Smooth muscle cell (in vitro differentiated cells): ENCODE measurements around the gene SMG6. TPM values are rescaled to one million over a fixed set of nuclear protein-coding genes. Genes with fewer than 3 reads are reported as not detected.

Source experiments
- DNase-seq: peaks from one replicate; lab custom pipeline; 2025; ENCODE audit not compliant: unreplicated experiment; lab: John Stamatoyannopoulos, UW
- H2AFZ ChIP-seq: fragments of 200-600 bp; sonication (generic); 2 replicates; pipeline ENCODE4 v1.6.0; 2016; ENCODE audit warnings: antibody characterized with exemption, low read depth, mild to moderate bottlenecking
- H3F3A ChIP-seq: fragments of 200-600 bp; sonication (generic); 2 replicates; pipeline ENCODE4 v1.6.0; 2017; ENCODE audit warnings: antibody characterized with exemption, low read depth
- H3K27ac ChIP-seq: fragments of 200-600 bp; sonication (generic); 2 replicates; pipeline ENCODE4 v1.5.1; 2016; ENCODE audit warnings: low read depth, mild to moderate bottlenecking
- H3K27me3 ChIP-seq: fragments of 200-600 bp; sonication (generic); 2 replicates; pipeline ENCODE4 v1.6.1; 2016; ENCODE audit warnings: low read depth, mild to moderate bottlenecking
- H3K36me3 ChIP-seq: fragments of 200-600 bp; sonication (generic); 2 replicates; pipeline ENCODE4 v1.5.1; 2016; ENCODE audit warnings: low read depth
- H3K4me1 ChIP-seq: fragments of 200-600 bp; sonication (generic); 2 replicates; pipeline ENCODE4 v1.5.1; 2016; ENCODE audit warnings: low read depth
- H3K4me2 ChIP-seq: fragments of 200-600 bp; sonication (generic); 2 replicates; pipeline ENCODE4 v1.6.0; 2016; ENCODE audit warnings: mild to moderate bottlenecking
- H3K4me3 ChIP-seq: fragments of 200-600 bp; sonication (generic); 2 replicates; pipeline ENCODE4 v1.5.1; 2016; ENCODE audit warnings: mild to moderate bottlenecking
- H3K79me2 ChIP-seq: fragments of 200-600 bp; sonication (generic); 2 replicates; pipeline ENCODE4 v1.6.0; 2016; ENCODE audit warnings: low read depth, mild to moderate bottlenecking
- H3K9ac ChIP-seq: fragments of 200-600 bp; sonication (generic); 2 replicates; pipeline ENCODE4 v1.6.0; 2016; ENCODE audit warnings: low read depth
- H3K9me3 ChIP-seq: fragments of 200-600 bp; sonication (generic); replicated peaks from 2 replicates; pipeline ENCODE4 v1.5.1; 2016; ENCODE audit warnings: low read depth
- H4K20me1 ChIP-seq: fragments of 200-600 bp; sonication (generic); 2 replicates; pipeline ENCODE4 v1.6.0; 2016; ENCODE audit warnings: low read depth
- WGBS: methylation state at CpG from one replicate; pipeline ENCODE4 v1.1.7; 2016; ENCODE audit warnings: low lambda C conversion rate; 5-methylcytosine and 5-hydroxymethylcytosine counted together
- polyA plus RNA-seq: library from polyadenylated mRNA; unstranded; fragments of >200 nt; fragmentation: Nextera tagmentation; extraction: Ambion mirVana; gene quantifications from 2 replicates; pipeline ENCODE4 v1.2.1, GENCODE V29; 2016
- total RNA-seq: library from RNA; depleted of rRNA; stranded (reverse); fragments of >200 nt; gene quantifications from 2 replicates; pipeline ENCODE4 v1.2.3, GENCODE V29; 2014
- TF ChIP-seq, protein P1 (sequence below): fragments of 200-600 bp; sonication (generic); IDR thresholded peaks from 2 replicates; pipeline ENCODE4 v1.5.1; 2017; ENCODE audit warnings: borderline replicate concordance, mild to moderate bottlenecking, antibody characterized with exemption; ENCODE audit not compliant: insufficient read depth, poor library complexity, severe bottlenecking

The SMG6 gene
- total and polyA plus RNA-seq, 2 experiments from 2014 or later: 10.6 to 21.4 TPM

DNA sequence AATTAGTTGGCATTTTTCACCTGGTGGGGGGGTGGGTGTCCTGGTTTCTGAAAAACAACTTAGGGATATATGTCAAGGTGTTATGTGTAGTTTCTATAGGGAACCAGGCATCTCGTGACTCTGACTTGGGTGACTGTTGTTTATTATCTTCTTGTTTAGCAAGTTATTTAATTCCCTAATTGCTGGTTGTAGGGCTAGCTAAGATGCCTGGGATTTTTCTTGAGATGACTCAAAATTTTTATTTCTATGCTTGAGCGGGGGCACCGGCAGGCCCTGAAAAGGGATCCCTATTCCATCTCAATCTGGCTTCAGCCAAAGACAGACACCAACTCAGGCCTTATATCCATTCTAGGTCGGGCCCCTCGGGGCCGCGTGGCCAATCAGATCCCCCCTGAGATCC, 270.4 kb downstream of the SMG6 start:
- H3K9me3 ChIP-seq: no peaks in the 10 kb centered on the region
- H3K4me1 ChIP-seq: peaks cover 5% of the 10 kb centered on the region
- H3K9ac ChIP-seq: no peak overlapping the region
- no peak overlapping the region for H3K4me3 ChIP-seq
- TF ChIP-seq, protein P1, sequence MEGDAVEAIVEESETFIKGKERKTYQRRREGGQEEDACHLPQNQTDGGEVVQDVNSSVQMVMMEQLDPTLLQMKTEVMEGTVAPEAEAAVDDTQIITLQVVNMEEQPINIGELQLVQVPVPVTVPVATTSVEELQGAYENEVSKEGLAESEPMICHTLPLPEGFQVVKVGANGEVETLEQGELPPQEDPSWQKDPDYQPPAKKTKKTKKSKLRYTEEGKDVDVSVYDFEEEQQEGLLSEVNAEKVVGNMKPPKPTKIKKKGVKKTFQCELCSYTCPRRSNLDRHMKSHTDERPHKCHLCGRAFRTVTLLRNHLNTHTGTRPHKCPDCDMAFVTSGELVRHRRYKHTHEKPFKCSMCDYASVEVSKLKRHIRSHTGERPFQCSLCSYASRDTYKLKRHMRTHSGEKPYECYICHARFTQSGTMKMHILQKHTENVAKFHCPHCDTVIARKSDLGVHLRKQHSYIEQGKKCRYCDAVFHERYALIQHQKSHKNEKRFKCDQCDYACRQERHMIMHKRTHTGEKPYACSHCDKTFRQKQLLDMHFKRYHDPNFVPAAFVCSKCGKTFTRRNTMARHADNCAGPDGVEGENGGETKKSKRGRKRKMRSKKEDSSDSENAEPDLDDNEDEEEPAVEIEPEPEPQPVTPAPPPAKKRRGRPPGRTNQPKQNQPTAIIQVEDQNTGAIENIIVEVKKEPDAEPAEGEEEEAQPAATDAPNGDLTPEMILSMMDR: no peak
- peak overlapping the region; percentile 68 for H3K27ac ChIP-seq
- H3F3A ChIP-seq: no peaks in the 10 kb centered on the region
- 77% methylated on average over 7 of the region's 7 CpGs for WGBS
- no peak for DNase-seq
- no peaks in the 10 kb centered on the region for H3K27me3 ChIP-seq
- H3K79me2 ChIP-seq: peaks cover 14% of the 10 kb centered on the region
- peak overlapping the region; percentile 30 for H3K4me2 ChIP-seq
- H4K20me1 ChIP-seq: no peaks in the 10 kb centered on the region
- H2AFZ ChIP-seq: no peak overlapping the region
- H3K36me3 ChIP-seq: no peaks in the 10 kb centered on the region

DNA sequence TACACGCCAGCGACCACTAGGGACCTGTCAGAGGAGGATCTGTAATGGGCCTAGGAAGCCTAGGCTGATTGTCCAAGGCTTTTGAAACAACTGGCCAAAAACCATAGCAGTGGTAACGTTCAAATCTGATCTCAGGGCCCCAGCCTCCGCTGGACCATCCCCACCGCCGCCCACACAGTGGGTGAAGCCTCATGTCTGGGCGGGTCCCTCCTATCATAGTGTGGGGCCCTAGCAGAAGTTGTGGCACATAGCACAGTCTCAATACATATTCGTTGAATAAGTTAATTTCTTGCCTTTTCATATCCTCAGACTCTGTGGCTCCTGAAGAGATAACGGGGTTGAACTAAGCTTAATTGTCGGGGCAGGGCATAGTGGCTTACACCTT, 272.8 kb downstream of the SMG6 start:
- Histone ChIP-seq H3K9ac (peak overlapping the region; percentile 32), H4K20me1 (no peaks in the 10 kb centered on the region), H3K4me1 (peaks cover 6% of the 10 kb centered on the region), H3K27ac (no peak overlapping the region), H2AFZ (no peak overlapping the region), H3K4me2 (peak overlapping the region; percentile 95), H3K4me3 (peak overlapping the region; percentile 92), H3F3A (no peaks in the 10 kb centered on the region), H3K79me2 (peaks cover 14% of the 10 kb centered on the region), H3K27me3 (peaks cover 15% of the 10 kb centered on the region), H3K9me3 (no peaks in the 10 kb centered on the region), H3K36me3 (no peaks in the 10 kb centered on the region)
- TF ChIP-seq, protein P1: peak; percentile 35
- no peak for DNase-seq
- WGBS: 29% methylated on average over 10 of the region's 10 CpGs

DNA sequence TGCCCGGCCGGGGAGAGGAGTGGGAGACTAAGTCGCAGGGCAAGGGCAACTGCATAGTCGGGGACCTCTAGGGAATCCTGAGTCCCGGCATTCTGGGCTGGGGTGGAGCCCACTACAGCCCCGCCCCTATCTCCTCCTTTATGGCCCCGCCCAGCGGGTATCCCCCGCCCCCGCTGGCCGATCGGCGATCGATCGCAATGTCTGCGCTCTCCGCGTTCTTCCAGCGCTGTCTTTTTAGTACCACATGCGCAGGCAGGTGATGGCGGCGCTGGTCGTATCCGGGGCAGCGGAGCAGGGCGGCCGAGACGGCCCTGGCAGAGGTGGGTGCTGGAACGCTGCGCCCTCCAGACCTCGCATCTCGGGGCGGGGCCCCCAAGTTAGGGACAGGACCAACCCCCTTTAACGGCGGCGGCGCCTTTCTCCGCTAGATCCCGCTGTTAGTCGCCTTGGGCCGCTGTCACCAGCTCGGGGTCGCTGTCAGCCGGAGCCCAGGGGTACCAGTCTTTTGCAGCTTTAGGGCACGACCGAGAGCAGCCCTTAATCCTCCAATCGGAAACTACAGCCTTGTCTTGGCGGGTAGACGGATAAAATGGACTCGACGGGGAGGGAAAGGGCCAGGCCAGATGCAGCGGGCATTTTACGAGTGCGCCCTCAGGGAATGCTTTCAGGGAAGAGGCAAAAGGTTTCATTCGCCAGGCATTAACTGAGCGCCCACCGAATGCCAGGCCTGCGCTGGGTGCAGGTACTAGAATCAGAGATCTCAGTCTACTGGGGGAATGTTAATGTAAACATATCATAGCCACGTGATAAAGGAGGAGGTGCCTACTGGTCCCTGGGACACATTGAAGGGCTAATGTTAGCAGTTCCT, 273.4 kb downstream of the SMG6 start, which contains the start of gene DPH1:
Gene DPH1 (plus strand): TSS at position 243 of the 868 bp plus-strand sequence. CDS start 17 bp downstream, at position 260.
- Histone ChIP-seq H3K4me2 (peak within 1 kb of the TSS; percentile 95), H3F3A (no peaks in the 10 kb centered on the region), H4K20me1 (no peaks in the 10 kb centered on the region), H3K27me3 (peaks cover 21% of the 10 kb centered on the region), H3K4me1 (peaks cover 12% of the 10 kb centered on the region), H3K9ac (peak within 1 kb of the TSS; percentile 89), H3K4me3 (peak within 1 kb of the TSS; percentile 92), H3K79me2 (peaks cover 14% of the 10 kb centered on the region), H3K27ac (peak within 1 kb of the TSS; percentile 32), H2AFZ (peak within 1 kb of the TSS; percentile 75), H3K36me3 (no peaks in the 10 kb centered on the region), H3K9me3 (no peaks in the 10 kb centered on the region)
- WGBS: 2% methylated on average over 51 of the region's 59 CpGs
- TF ChIP-seq, protein P1: no peak
- peak; percentile 40 for DNase-seq
